ENCODE results near the gene ANKIB1.

Gene ANKIB1

DNA sequence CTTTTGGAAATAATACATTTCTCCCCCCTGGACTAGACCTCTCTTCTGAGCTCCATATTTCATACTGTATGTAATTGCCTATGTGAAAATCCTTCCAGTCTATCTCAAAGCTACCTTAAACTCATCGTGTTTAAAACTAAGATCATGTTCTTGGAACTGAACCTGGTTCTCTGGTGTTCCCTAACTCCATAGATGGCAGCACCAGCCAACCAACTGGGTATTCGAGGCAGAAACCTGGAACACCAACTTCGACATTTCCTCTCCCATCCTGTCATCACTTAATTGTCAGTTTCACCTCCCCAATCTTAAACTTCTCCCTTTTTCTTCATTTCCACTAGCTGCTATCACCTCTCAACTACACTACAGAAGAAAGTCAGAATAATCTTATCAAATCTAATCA, 87.0 kb downstream of the ANKIB1 start:
- ChIA-PET POLR2A (no interaction called here), CTCF (interaction anchor here (0.8 kb wide), 1 partner anchor 502 kb away, joined by 3 read pairs; no protein-coding TSS in a partner anchor)
- no peaks in the 10 kb centered on the region; a peak in 2 of 3 replicates for H3K36me3 ChIP-seq (ENCODE audit: control insufficient read depth in 2 of 2, insufficient read depth in 1 of 2, low read length in 2 of 2)
- no peak overlapping the region for H3K4me3 ChIP-seq (ENCODE audit: low read depth, low read length)
- TF ChIP-seq, protein P1, sequence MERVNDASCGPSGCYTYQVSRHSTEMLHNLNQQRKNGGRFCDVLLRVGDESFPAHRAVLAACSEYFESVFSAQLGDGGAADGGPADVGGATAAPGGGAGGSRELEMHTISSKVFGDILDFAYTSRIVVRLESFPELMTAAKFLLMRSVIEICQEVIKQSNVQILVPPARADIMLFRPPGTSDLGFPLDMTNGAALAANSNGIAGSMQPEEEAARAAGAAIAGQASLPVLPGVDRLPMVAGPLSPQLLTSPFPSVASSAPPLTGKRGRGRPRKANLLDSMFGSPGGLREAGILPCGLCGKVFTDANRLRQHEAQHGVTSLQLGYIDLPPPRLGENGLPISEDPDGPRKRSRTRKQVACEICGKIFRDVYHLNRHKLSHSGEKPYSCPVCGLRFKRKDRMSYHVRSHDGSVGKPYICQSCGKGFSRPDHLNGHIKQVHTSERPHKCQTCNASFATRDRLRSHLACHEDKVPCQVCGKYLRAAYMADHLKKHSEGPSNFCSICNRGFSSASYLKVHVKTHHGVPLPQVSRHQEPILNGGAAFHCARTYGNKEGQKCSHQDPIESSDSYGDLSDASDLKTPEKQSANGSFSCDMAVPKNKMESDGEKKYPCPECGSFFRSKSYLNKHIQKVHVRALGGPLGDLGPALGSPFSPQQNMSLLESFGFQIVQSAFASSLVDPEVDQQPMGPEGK (tag by site-specific recombination; IDR thresholded peaks at IDR 0.05): no peak
- no peak for TF ChIP-seq ZNF514 (tag by site-specific recombination; IDR thresholded peaks at IDR 0.05)
- no peak for TF ChIP-seq HOXA7 (CRISPR knock-in tag; IDR thresholded peaks at IDR 0.05; ENCODE audit: borderline replicate concordance)
- TF ChIP-seq SP3 (tag by site-specific recombination; IDR thresholded peaks at IDR 0.05): no peak
- no peak for TF ChIP-seq MEIS1 (CRISPR knock-in tag; IDR thresholded peaks at IDR 0.05; ENCODE audit: borderline replicate concordance)
- TF ChIP-seq ZNF132 (tag by site-specific recombination; IDR thresholded peaks at IDR 0.05; ENCODE audit: borderline replicate concordance): no peak
- TF ChIP-seq ZNF391 (tag by site-specific recombination; IDR thresholded peaks at IDR 0.05; ENCODE audit: borderline replicate concordance, low read depth): no peak
- no peak for TF ChIP-seq ZNF350 (tag by site-specific recombination; IDR thresholded peaks at IDR 0.05)
- no peak for TF ChIP-seq ZNF23 (tag by site-specific recombination; IDR thresholded peaks at IDR 0.05; ENCODE audit: borderline replicate concordance)
- TF ChIP-seq, protein P2, sequence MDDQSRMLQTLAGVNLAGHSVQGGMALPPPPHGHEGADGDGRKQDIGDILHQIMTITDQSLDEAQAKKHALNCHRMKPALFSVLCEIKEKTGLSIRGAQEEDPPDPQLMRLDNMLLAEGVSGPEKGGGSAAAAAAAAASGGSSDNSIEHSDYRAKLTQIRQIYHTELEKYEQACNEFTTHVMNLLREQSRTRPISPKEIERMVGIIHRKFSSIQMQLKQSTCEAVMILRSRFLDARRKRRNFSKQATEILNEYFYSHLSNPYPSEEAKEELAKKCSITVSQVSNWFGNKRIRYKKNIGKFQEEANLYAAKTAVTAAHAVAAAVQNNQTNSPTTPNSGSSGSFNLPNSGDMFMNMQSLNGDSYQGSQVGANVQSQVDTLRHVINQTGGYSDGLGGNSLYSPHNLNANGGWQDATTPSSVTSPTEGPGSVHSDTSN (CRISPR knock-in tag; IDR thresholded peaks at IDR 0.05): no peak
- TF ChIP-seq ZNF274 (IDR thresholded peaks at IDR 0.05; ENCODE audit: low read length): no peak
- no peak for TF ChIP-seq ZNF274 (tag by site-specific recombination; IDR thresholded peaks at IDR 0.05; ENCODE audit: borderline replicate concordance)
- no peak for TF ChIP-seq ZNF76 (tag by site-specific recombination; IDR thresholded peaks at IDR 0.05; ENCODE audit: borderline replicate concordance, low read depth)
- TF ChIP-seq EGR2 (tag by site-specific recombination; IDR thresholded peaks at IDR 0.05; ENCODE audit: low read depth): no peak
- no peak overlapping the region for H3K27ac ChIP-seq (ENCODE audit: extremely low read depth, low read depth, low read length)
- H3K4me1 ChIP-seq (ENCODE audit: control insufficient read depth, insufficient read depth, low read length): no peaks in the 10 kb centered on the region
- H3K9me3 ChIP-seq (ENCODE audit: control insufficient read depth, insufficient read depth, low read depth, low read length): no peaks in the 10 kb centered on the region

DNA sequence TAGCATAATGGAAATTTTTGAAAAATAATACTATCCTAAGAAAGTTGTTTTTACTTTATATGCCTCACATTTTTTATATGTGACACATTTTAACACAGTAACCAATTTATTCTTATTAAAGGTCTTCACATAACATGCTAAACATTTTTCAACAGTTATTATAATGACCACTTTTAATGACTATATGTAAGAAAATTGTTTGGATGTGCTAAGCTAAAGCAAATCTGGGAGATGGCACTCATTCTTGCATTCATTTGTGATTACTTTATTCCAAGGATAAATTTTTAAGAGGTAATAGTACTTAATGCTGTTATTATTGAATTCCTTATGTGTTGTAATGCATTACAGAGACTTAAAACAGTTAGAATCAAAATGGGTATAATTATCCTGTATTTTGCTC, 88.1 kb downstream of the ANKIB1 start:
- H3K4me3 ChIP-seq (ENCODE audit: low read depth, low read length): no peak overlapping the region
- no peaks in the 10 kb centered on the region; a peak in 2 of 3 replicates for H3K36me3 ChIP-seq (ENCODE audit: control insufficient read depth in 2 of 2, insufficient read depth in 1 of 2, low read length in 2 of 2)
- ChIA-PET CTCF (no interaction called here), POLR2A (no interaction called here)
- H3K27ac ChIP-seq (ENCODE audit: extremely low read depth, low read depth, low read length): no peak overlapping the region
- no peaks in the 10 kb centered on the region for H3K9me3 ChIP-seq (ENCODE audit: control insufficient read depth, insufficient read depth, low read depth, low read length)
- no peaks in the 10 kb centered on the region for H3K4me1 ChIP-seq (ENCODE audit: control insufficient read depth, insufficient read depth, low read length)
- TF ChIP-seq HOXD13 (CRISPR knock-in tag; IDR thresholded peaks at IDR 0.05; ENCODE audit: borderline replicate concordance) (no peak), EGR2 (tag by site-specific recombination; IDR thresholded peaks at IDR 0.05; ENCODE audit: low read depth) (no peak), ZNF792 (tag by site-specific recombination; IDR thresholded peaks at IDR 0.05) (no peak), ZNF366 (tag by site-specific recombination; conservative IDR thresholded peaks at IDR 0.05) (no peak), ZNF2 (tag by site-specific recombination; IDR thresholded peaks at IDR 0.05) (no peak)
- TF ChIP-seq, protein P3, sequence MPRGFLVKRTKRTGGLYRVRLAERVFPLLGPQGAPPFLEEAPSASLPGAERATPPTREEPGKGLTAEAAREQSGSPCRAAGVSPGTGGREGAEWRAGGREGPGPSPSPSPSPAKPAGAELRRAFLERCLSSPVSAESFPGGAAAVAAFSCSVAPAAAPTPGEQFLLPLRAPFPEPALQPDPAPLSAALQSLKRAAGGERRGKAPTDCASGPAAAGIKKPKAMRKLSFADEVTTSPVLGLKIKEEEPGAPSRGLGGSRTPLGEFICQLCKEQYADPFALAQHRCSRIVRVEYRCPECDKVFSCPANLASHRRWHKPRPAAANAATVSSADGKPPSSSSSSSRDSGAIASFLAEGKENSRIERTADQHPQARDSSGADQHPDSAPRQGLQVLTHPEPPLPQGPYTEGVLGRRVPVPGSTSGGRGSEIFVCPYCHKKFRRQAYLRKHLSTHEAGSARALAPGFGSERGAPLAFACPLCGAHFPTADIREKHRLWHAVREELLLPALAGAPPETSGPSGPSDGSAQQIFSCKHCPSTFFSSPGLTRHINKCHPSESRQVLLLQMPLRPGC (tag by site-specific recombination; IDR thresholded peaks at IDR 0.05): no peak
- TF ChIP-seq, protein P4, sequence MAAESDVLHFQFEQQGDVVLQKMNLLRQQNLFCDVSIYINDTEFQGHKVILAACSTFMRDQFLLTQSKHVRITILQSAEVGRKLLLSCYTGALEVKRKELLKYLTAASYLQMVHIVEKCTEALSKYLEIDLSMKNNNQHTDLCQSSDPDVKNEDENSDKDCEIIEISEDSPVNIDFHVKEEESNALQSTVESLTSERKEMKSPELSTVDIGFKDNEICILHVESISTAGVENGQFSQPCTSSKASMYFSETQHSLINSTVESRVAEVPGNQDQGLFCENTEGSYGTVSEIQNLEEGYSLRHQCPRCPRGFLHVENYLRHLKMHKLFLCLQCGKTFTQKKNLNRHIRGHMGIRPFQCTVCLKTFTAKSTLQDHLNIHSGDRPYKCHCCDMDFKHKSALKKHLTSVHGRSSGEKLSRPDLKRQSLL (tag by site-specific recombination; IDR thresholded peaks at IDR 0.05): no peak
- TF ChIP-seq, protein P5, sequence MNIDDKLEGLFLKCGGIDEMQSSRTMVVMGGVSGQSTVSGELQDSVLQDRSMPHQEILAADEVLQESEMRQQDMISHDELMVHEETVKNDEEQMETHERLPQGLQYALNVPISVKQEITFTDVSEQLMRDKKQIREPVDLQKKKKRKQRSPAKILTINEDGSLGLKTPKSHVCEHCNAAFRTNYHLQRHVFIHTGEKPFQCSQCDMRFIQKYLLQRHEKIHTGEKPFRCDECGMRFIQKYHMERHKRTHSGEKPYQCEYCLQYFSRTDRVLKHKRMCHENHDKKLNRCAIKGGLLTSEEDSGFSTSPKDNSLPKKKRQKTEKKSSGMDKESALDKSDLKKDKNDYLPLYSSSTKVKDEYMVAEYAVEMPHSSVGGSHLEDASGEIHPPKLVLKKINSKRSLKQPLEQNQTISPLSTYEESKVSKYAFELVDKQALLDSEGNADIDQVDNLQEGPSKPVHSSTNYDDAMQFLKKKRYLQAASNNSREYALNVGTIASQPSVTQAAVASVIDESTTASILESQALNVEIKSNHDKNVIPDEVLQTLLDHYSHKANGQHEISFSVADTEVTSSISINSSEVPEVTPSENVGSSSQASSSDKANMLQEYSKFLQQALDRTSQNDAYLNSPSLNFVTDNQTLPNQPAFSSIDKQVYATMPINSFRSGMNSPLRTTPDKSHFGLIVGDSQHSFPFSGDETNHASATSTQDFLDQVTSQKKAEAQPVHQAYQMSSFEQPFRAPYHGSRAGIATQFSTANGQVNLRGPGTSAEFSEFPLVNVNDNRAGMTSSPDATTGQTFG (tag by site-specific recombination; IDR thresholded peaks at IDR 0.05; ENCODE audit: borderline replicate concordance): no peak
- TF ChIP-seq, protein P6, sequence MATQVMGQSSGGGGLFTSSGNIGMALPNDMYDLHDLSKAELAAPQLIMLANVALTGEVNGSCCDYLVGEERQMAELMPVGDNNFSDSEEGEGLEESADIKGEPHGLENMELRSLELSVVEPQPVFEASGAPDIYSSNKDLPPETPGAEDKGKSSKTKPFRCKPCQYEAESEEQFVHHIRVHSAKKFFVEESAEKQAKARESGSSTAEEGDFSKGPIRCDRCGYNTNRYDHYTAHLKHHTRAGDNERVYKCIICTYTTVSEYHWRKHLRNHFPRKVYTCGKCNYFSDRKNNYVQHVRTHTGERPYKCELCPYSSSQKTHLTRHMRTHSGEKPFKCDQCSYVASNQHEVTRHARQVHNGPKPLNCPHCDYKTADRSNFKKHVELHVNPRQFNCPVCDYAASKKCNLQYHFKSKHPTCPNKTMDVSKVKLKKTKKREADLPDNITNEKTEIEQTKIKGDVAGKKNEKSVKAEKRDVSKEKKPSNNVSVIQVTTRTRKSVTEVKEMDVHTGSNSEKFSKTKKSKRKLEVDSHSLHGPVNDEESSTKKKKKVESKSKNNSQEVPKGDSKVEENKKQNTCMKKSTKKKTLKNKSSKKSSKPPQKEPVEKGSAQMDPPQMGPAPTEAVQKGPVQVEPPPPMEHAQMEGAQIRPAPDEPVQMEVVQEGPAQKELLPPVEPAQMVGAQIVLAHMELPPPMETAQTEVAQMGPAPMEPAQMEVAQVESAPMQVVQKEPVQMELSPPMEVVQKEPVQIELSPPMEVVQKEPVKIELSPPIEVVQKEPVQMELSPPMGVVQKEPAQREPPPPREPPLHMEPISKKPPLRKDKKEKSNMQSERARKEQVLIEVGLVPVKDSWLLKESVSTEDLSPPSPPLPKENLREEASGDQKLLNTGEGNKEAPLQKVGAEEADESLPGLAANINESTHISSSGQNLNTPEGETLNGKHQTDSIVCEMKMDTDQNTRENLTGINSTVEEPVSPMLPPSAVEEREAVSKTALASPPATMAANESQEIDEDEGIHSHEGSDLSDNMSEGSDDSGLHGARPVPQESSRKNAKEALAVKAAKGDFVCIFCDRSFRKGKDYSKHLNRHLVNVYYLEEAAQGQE (tag by site-specific recombination; IDR thresholded peaks at IDR 0.05): no peak

All from HEK293 (cell line).